HCT116 (cell line): ENCODE results near the gene LRBA.

Experiments
- CBX3 ChIP-seq: IDR thresholded peaks from 2 replicates; pipeline ENCODE4 v1.6.1; 2012; ENCODE audit warnings: low read depth
- CTCF ChIP-seq, 3 experiments: fragments of 200-600 bp in 1 of 3; sonication (generic) in 1 of 3; IDR thresholded peaks in 2 of 3; conservative IDR thresholded peaks in 1 of 3; 2 replicates each; pipeline ENCODE4 v1.5.1; 2012 to 2017; ENCODE audit warnings: low read depth in 2 of 3, low read length in 2 of 3, antibody characterized with exemption in 1 of 3, borderline replicate concordance in 1 of 3, control low read depth in 1 of 3, mild to moderate bottlenecking in 1 of 3, mixed read lengths in 1 of 3, mixed run types in 1 of 3, moderate library complexity in 1 of 3; ENCODE audit not compliant: insufficient read depth in 1 of 3
- EZH2 ChIP-seq: fragments of 200-600 bp; sonication (generic); IDR thresholded peaks from 2 replicates; pipeline ENCODE4 v1.6.1; 2017; ENCODE audit warnings: antibody characterized with exemption, mixed run types
- JUND ChIP-seq: IDR thresholded peaks from 2 replicates; pipeline ENCODE4 v1.6.1; 2012
- POLR2A ChIP-seq: IDR thresholded peaks from 2 replicates; pipeline ENCODE4 v1.7.0; 2011; ENCODE audit warnings: borderline replicate concordance; ENCODE audit not compliant: insufficient read depth, insufficient read length; ENCODE audit errors: extremely low read depth
- SIN3A ChIP-seq: IDR thresholded peaks from 2 replicates; pipeline ENCODE4 v1.6.1; 2012; ENCODE audit warnings: low read depth
- SP1 ChIP-seq: IDR thresholded peaks from 2 replicates; pipeline ENCODE4 v1.6.1; 2012; ENCODE audit warnings: low read depth

GRCh38 chr4:150547154-150547838 is 467.8 kb downstream of the LRBA start:
- TF ChIP-seq CTCF (IDR thresholded peaks at IDR 0.05 in 2 of 3, conservative IDR thresholded peaks at IDR 0.05 in 1 of 3; ENCODE audit: borderline replicate concordance in 1 of 3, insufficient read depth in 1 of 3, low read depth in 2 of 3, low read length in 2 of 3) (no peak), POLR2A (no peak), SIN3A (no peak), CBX3 (no peak), JUND (no peak), EZH2 (no peak), SP1 (no peak)
